HepG2 (cell line): ENCODE data around the gene ATP2C2. TPM values are rescaled to one million over a fixed set of nuclear protein-coding genes. Genes with fewer than 3 reads are reported as not detected.

Experiments used
- ATAC-seq: fragments of 200-7000 bp; cut with Tn5 transposase; 3 replicates; pipeline ENCODE4 v1.9.1; 2020; ENCODE audit warnings: mild to moderate bottlenecking, moderate library complexity
- BruUV-seq: library from RNA; stranded (reverse); fragments of 400-500 nt; replicated peaks from 2 replicates; lab custom pipeline; 2021; lab: Mats Ljungman, UMichigan
- CTCF ChIA-PET: fragments of 300-600 bp; formaldehyde crosslinking; extraction: SDS; loops from one replicate; lab custom pipeline; 2021; ENCODE audit warnings: low total read pairs, inconsistent platforms, low intra/inter-chr PET ratio; lab: Yijun Ruan, JAX
- POLR2A ChIA-PET: fragments of 350-600 bp; sonication (Branson Sonifier 250); formaldehyde crosslinking; loops from one replicate; lab custom pipeline; 2020; ENCODE audit warnings: antibody characterized with exemption, inconsistent platforms; lab: Yijun Ruan, JAX
- DNase-seq: peaks from one replicate; pipeline ENCODE4 v3.0.0-alpha.2; 2015; ENCODE audit warnings: low spot score
- FAIRE-seq: peaks from 3 replicates; lab custom pipeline; 2011; peaks lifted over from hg19 to GRCh38; lab: Jason Lieb, UNC
- H2AFZ ChIP-seq: one replicate; pipeline ENCODE4 v1.6.1; 2011; ENCODE audit warnings: low read length, inconsistent platforms
- H3K27ac ChIP-seq: fragments of 300-600 bp; 3 replicates; pipeline ENCODE4 v1.8.0; 2011; ENCODE audit warnings: mixed run types, mild to moderate bottlenecking, mixed read lengths, low read length, inconsistent platforms; ENCODE audit not compliant: insufficient read depth; ENCODE audit errors: extremely low read length
- H3K27me3 ChIP-seq, 2 experiments: fragments of 200-600 bp in 1 of 2; 2 replicates in 1 of 2; 3 replicates in 1 of 2; pipeline versions ENCODE4 v1.6.0 to v1.8.0; 2011; ENCODE audit warnings: low read length in 2 of 2, mild to moderate bottlenecking in 2 of 2, moderate library complexity in 2 of 2, inconsistent platforms in 1 of 2; ENCODE audit not compliant: insufficient read depth in 2 of 2, control insufficient read depth in 1 of 2
- H3K36me3 ChIP-seq, 2 experiments: fragments of 200-600 bp in 1 of 2; replicated peaks in 1 of 2; 2 replicates in 1 of 2; 3 replicates in 1 of 2; pipeline versions ENCODE4 v1.5.1 to v1.8.0; 2011; ENCODE audit warnings: low read length in 2 of 2, inconsistent platforms in 1 of 2; ENCODE audit not compliant: insufficient read depth in 2 of 2, control insufficient read depth in 1 of 2
- H3K4me1 ChIP-seq: 2 replicates; pipeline ENCODE4 v1.5.1; 2012; ENCODE audit warnings: low read length, inconsistent platforms; ENCODE audit not compliant: insufficient read depth
- H3K4me2 ChIP-seq: 2 replicates; pipeline ENCODE4 v1.6.0; 2011; ENCODE audit warnings: low read depth, low read length, inconsistent platforms
- H3K4me3 ChIP-seq, 3 experiments: fragments of 200-600 bp in 1 of 3; sonication (generic), shearing (Covaris generic) in 1 of 3; replicated peaks in 1 of 3; 2 replicates each; pipeline ENCODE4 v1.5.1; 2011 to 2016; ENCODE audit warnings: low read length in 3 of 3, inconsistent platforms in 2 of 3, low read depth in 2 of 3, mild to moderate bottlenecking in 2 of 3, control low read depth in 1 of 3, mixed read lengths in 1 of 3; ENCODE audit not compliant: insufficient read depth in 1 of 3
- H3K79me2 ChIP-seq: one replicate; pipeline ENCODE4 v1.6.1; 2011; ENCODE audit warnings: low read length, inconsistent platforms; ENCODE audit not compliant: insufficient read depth
- H3K9ac ChIP-seq: 2 replicates; pipeline ENCODE4 v1.6.0; 2011; ENCODE audit warnings: mild to moderate bottlenecking, low read depth, low read length, inconsistent platforms; ENCODE audit not compliant: insufficient read depth
- H3K9me3 ChIP-seq: 2 replicates; pipeline ENCODE4 v1.5.1; 2012; ENCODE audit warnings: mild to moderate bottlenecking, low read length
- H4K20me1 ChIP-seq: 2 replicates; pipeline ENCODE4 v1.6.0; 2011; ENCODE audit warnings: inconsistent platforms, mild to moderate bottlenecking, low read length, moderate library complexity; ENCODE audit not compliant: insufficient read depth
- ARID2 ChIP-seq: sonication (generic); formaldehyde crosslinking; IDR thresholded peaks from 2 replicates; pipeline ENCODE4 v1.8.1; 2022; ENCODE audit warnings: mild to moderate bottlenecking, missing genetic modification reagents, borderline replicate concordance
- KAT7 ChIP-seq: IDR thresholded peaks from 2 replicates; pipeline ENCODE4 v1.6.1; 2018; ENCODE audit warnings: borderline replicate concordance, missing compliant biosample characterization
- MLX ChIP-seq: IDR thresholded peaks from 2 replicates; pipeline ENCODE4 v1.6.1; 2016
- ZFAT ChIP-seq: sonication (generic); formaldehyde crosslinking; conservative IDR thresholded peaks from 2 replicates; pipeline ENCODE4 v1.8.1; 2023; ENCODE audit warnings: missing genetic modification reagents, inconsistent platforms
- ZNF552 ChIP-seq: sonication (generic); formaldehyde crosslinking; IDR thresholded peaks from 2 replicates; pipeline ENCODE4 v1.9.0; 2022; ENCODE audit warnings: missing genetic modification reagents, mild to moderate bottlenecking, borderline replicate concordance
- ZNF781 ChIP-seq: sonication (generic); formaldehyde crosslinking; IDR thresholded peaks from 2 replicates; pipeline ENCODE4 v1.5.1; 2020; ENCODE audit warnings: borderline replicate concordance, mild to moderate bottlenecking, missing genetic modification reagents; ENCODE audit errors: not compliant biosample characterization
- ZSCAN31 ChIP-seq: sonication (generic); formaldehyde crosslinking; IDR thresholded peaks from 2 replicates; pipeline ENCODE4 v1.5.0; 2020; ENCODE audit warnings: low read depth, mild to moderate bottlenecking, missing genetic modification reagents
- ZUFSP ChIP-seq: sonication (generic); formaldehyde crosslinking; IDR thresholded peaks from 2 replicates; pipeline ENCODE4 v1.9.0; 2021; ENCODE audit warnings: missing genetic modification reagents, mild to moderate bottlenecking, borderline replicate concordance
- WGBS: methylation state at CpG from one replicate; pipeline ENCODE4 v1.1.6; 2017; ENCODE audit warnings: low lambda C conversion rate; 5-methylcytosine and 5-hydroxymethylcytosine counted together
- in situ Hi-C: cut with HindIII; loops from 2 replicates; pipeline ENCODE4 v1.10.0; 2017; ENCODE audit warnings: low pct_unique_long_range_greater_than_20kb; ENCODE audit not compliant: extremely low pct_ligation_motif_present
- intact Hi-C: fragments of 100-400 bp; cut with micrococcal nuclease; formaldehyde crosslinking; loops from one replicate; pipeline ENCODE4 v1.10.0; 2022; ENCODE audit not compliant: unreplicated experiment
- polyA plus RNA-seq, 8 experiments: library from polyadenylated mRNA; depleted of rRNA in 3 of 8; stranded (reverse) in 7 of 8; unstranded in 1 of 8; fragments of >200 nt; fragmentation: Illumina TruSeq in 4 of 8; extraction: Trizol in 4 of 8; gene quantifications; 2 replicates each; pipeline versions ENCODE4 v1.2.1 to v1.2.3, GENCODE V29; 2011 to 2016; ENCODE audit warnings: low read depth in 4 of 8, missing spikeins in 1 of 8, mixed read lengths in 1 of 8; ENCODE audit not compliant: insufficient read depth in 1 of 8
- total RNA-seq, 5 experiments: library from RNA; depleted of rRNA; stranded (reverse); fragments of >200 nt; fragmentation: Illumina TruSeq; extraction: Trizol; gene quantifications; 2 replicates each; pipeline ENCODE4 v1.2.3, GENCODE V29; 2016; ENCODE audit warnings: low read depth in 1 of 5
- TF ChIP-seq, protein P1 (sequence below): sonication (generic); formaldehyde crosslinking; IDR thresholded peaks from 2 replicates; pipeline ENCODE4 v1.4.0; 2020; ENCODE audit warnings: mild to moderate bottlenecking, missing genetic modification reagents
- TF ChIP-seq, protein P2 (sequence below), 2 experiments: sonication (generic) in 1 of 2; formaldehyde crosslinking in 1 of 2; IDR thresholded peaks; 2 replicates each; pipeline versions ENCODE4 v1.4.0 to v1.6.1; 2016 to 2020; ENCODE audit warnings: borderline replicate concordance in 1 of 2, low read depth in 1 of 2, mild to moderate bottlenecking in 1 of 2, missing genetic modification reagents in 1 of 2
- TF ChIP-seq, protein P3 (sequence below), 2 experiments: sonication (generic) in 1 of 2; formaldehyde crosslinking in 1 of 2; IDR thresholded peaks; 2 replicates each; pipeline versions ENCODE4 v1.5.1 to v1.6.1; 2011 to 2020; ENCODE audit warnings: borderline replicate concordance in 1 of 2, low read depth in 1 of 2, low read length in 1 of 2, mild to moderate bottlenecking in 1 of 2, missing genetic modification reagents in 1 of 2, moderate library complexity in 1 of 2
- TF ChIP-seq, protein P4 (sequence below): sonication (generic); formaldehyde crosslinking; IDR thresholded peaks from 2 replicates; pipeline ENCODE4 v1.8.0; 2022; ENCODE audit warnings: missing genetic modification reagents, low read depth, mild to moderate bottlenecking, borderline replicate concordance

Gene ATP2C2
- total and polyA plus RNA-seq, 2 of the 13 experiments (the other 11 are each of a cell fraction or from before 2014, with no cell fraction given): 0.07 TPM; not detected in 1

DNA sequence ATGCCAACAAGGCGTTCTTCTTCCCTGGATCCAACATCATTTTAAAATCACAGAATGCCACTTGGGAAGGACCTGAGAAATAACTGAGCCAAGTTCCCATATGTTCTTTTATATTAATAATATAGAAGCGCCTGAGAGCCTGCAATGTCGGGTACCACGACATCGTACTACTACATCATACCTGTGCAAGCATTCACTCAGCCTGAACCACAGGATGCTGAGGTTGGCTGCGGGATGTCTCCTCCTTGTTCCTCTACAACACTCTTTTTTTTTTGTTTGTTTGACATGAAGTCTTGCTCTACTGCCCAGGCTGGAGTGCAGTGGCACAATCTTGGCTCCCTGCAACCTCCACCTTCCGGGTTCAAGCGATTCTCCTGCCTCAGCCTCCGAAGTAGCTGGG lies 2.1 kb upstream of the ATP2C2 start:
- DNase-seq (no peak), FAIRE-seq (no peak), ATAC-seq (no peak)
- Histone ChIP-seq H2AFZ (no peak overlapping the region), H3K9ac (no peak overlapping the region), H3K9me3 (no peaks in the 10 kb centered on the region), H3K4me2 (no peak overlapping the region), H3K36me3 (no peaks in the 10 kb centered on the region), H3K79me2 (no peaks in the 10 kb centered on the region), H3K27me3 (peaks cover 0 to 49% of the 10 kb centered on the region in 2 experiments; a peak in 4 of 5 replicates), H4K20me1 (no peaks in the 10 kb centered on the region), H3K4me3 (no peak overlapping the region), H3K27ac (no peak overlapping the region), H3K4me1 (peaks cover 19% of the 10 kb centered on the region)
- BruUV-seq: no TSS peak
- in situ Hi-C loops: no loop called here
- ChIA-PET CTCF (no interaction called here), POLR2A (no interaction called here)
- WGBS: 15% methylated on average over 9 of the region's 9 CpGs
- intact Hi-C loops: no loop called here
- TF ChIP-seq ZNF552 (CRISPR knock-in tag) (no peak), ZFAT (no peak), ZSCAN31 (CRISPR knock-in tag) (no peak), ARID2 (CRISPR knock-in tag) (no peak), MLX (CRISPR knock-in tag) (no peak), ZUFSP (no peak), KAT7 (CRISPR knock-in tag) (no peak), ZNF781 (CRISPR knock-in tag) (no peak)
- TF ChIP-seq, protein P1, sequence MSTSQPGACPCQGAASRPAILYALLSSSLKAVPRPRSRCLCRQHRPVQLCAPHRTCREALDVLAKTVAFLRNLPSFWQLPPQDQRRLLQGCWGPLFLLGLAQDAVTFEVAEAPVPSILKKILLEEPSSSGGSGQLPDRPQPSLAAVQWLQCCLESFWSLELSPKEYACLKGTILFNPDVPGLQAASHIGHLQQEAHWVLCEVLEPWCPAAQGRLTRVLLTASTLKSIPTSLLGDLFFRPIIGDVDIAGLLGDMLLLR (CRISPR knock-in tag): no peak
- TF ChIP-seq, protein P2, sequence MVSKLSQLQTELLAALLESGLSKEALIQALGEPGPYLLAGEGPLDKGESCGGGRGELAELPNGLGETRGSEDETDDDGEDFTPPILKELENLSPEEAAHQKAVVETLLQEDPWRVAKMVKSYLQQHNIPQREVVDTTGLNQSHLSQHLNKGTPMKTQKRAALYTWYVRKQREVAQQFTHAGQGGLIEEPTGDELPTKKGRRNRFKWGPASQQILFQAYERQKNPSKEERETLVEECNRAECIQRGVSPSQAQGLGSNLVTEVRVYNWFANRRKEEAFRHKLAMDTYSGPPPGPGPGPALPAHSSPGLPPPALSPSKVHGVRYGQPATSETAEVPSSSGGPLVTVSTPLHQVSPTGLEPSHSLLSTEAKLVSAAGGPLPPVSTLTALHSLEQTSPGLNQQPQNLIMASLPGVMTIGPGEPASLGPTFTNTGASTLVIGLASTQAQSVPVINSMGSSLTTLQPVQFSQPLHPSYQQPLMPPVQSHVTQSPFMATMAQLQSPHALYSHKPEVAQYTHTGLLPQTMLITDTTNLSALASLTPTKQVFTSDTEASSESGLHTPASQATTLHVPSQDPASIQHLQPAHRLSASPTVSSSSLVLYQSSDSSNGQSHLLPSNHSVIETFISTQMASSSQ (IDR thresholded peaks at IDR 0.05; ENCODE audit: low read depth): no peak
- TF ChIP-seq, protein P2 (CRISPR knock-in tag; IDR thresholded peaks at IDR 0.05; ENCODE audit: borderline replicate concordance): no peak
- TF ChIP-seq, protein P3, sequence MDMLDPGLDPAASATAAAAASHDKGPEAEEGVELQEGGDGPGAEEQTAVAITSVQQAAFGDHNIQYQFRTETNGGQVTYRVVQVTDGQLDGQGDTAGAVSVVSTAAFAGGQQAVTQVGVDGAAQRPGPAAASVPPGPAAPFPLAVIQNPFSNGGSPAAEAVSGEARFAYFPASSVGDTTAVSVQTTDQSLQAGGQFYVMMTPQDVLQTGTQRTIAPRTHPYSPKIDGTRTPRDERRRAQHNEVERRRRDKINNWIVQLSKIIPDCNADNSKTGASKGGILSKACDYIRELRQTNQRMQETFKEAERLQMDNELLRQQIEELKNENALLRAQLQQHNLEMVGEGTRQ (IDR thresholded peaks at IDR 0.05; ENCODE audit: low read depth, low read length): no peak
- TF ChIP-seq, protein P3 (CRISPR knock-in tag; IDR thresholded peaks at IDR 0.05; ENCODE audit: borderline replicate concordance): no peak
- TF ChIP-seq, protein P4, sequence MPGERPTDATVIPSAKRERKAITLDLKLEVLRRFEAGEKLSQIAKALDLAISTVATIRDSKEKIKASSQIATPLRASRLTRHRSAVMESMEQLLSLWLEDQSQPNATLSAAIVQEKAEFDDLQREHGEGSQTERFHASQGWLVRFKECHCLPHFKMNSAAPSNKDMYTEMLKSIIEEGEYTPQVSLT (CRISPR knock-in tag): no peak
